Choroid plexus epithelial cell (primary cell): ENCODE data around the gene KCND3.

Source experiments
- DNase-seq: peaks from one replicate; pipeline ENCODE4 v3.0.0-alpha.2; 2010; ENCODE audit warnings: low read depth
- H3K4me3 ChIP-seq: 2 replicates; pipeline ENCODE4 v1.5.1; 2011; ENCODE audit warnings: low read depth, mild to moderate bottlenecking, control low read depth, low read length, moderate library complexity
- CTCF ChIP-seq: conservative IDR thresholded peaks from 2 replicates; pipeline ENCODE4 v1.5.1; 2011; ENCODE audit warnings: low read depth, mild to moderate bottlenecking, control low read depth, inconsistent platforms, low read length, moderate library complexity

The KCND3 gene

DNA sequence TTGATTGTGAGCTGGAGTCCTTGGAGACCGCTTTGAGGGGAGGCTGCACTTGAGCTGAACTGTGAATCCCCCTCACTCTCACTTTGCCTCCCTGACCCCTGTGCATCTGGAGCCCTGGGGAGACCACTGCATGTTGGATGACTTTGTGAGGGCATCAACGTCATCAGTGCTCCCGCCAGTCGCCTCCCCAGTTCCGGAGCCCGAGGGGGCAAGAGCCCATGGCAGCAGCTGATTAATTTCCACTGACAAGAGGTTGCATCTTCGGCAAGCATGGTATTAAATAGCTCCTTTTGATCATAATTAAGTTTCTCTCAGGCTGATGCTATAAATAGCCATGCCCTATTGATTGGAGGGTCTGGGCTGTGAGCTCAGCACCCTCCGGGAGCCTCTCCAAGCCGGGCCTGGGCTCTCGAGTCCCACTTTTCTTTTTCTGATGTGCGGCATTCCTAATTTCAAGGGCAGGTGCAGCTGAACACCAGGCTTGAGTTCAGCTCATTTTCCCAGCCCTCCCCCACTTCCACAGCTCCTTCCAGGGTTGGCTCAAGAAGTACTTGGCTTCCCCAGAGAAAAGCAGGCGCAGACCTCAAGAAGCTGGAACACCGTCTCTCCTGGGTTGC lies 33.2 kb downstream of the KCND3 start:
- no peak overlapping the region for H3K4me3 ChIP-seq
- TF ChIP-seq CTCF = no peak
- no peak for DNase-seq

DNA sequence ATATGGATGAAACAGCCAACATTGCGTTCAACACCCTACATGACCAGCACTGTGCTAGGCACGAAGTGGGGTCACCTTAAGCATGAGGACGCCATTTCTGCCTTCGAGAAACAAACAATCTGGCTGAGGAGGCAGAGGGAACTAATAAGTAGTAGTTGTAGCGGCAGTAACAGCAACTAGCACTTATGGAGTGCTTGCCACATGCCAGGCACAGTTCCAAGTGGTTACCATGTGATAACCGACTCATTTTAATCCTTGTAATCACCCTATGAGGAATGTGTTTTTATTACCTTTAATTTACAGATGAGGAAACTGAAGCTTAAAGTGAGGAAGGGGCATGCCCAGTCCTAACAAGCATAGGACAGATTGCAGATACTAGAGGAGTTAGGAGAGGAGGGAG lies 33.7 kb downstream of the KCND3 start:
- TF ChIP-seq CTCF = no peak
- H3K4me3 ChIP-seq = no peak overlapping the region

GRCh38 chr1:111953797-111954196 lies 35.7 kb downstream of the KCND3 start:
- no peak for TF ChIP-seq CTCF

More for the DNA sequence above, 33.7 kb downstream of the KCND3 start:
- DNase-seq = peak; percentile 7

GRCh38 chr1:111952125-111952657 lies 37.3 kb downstream of the KCND3 start:
- H3K4me3 ChIP-seq = no peak overlapping the region
- TF ChIP-seq CTCF = no peak
- DNase-seq = no peak

More at GRCh38 chr1:111953797-111954196, 35.7 kb downstream of the KCND3 start:
- DNase-seq = no peak
- no peak overlapping the region for H3K4me3 ChIP-seq

DNA sequence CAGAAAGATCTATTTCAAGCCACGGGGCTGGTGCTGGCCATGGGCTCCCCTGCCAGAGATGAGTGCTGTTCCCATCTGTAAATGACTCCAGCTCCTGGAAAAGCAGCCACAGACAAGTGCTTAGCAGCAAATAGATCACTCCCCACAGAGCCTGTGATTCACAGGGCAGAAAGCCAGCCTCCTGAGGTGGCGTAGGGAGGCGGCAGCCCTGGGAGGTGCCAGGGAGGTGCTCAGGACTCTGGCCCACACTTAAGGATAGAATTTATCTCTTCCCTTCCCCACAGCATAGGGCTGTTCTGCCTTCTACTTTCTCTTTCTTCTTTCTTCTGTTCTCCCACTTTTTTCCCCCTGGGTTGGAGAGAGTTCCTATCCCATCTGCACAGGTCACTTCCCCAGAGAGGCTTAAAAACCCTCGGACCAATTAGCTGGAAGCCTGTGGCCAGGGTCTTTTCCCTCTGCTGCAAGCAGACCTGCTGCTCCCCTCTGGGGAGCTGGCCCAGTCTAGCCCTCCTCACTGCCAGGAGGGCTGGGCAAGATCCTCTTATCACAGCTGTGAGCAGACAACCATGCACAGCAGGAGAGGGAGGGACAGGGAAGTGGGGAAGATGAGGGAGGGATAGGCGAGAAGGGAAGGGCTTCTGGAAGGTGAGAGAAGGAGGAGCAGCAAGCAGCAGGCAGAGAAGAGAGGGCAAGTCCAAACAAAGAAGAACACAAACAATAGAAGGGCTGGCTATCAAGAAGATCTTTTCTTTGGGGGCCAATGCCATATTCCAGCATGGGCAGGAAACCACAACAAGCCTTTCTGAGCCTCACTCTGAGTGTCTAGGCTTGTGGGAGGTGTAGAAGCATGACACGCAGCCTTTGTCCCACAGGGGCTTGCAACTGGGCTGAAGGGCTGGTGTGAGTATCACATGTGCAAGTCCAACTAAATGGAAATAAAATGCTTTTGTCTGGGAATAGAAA lies 41.0 kb downstream of the KCND3 start:
- DNase-seq = no peak
- TF ChIP-seq CTCF = no peak
- no peak overlapping the region for H3K4me3 ChIP-seq

DNA sequence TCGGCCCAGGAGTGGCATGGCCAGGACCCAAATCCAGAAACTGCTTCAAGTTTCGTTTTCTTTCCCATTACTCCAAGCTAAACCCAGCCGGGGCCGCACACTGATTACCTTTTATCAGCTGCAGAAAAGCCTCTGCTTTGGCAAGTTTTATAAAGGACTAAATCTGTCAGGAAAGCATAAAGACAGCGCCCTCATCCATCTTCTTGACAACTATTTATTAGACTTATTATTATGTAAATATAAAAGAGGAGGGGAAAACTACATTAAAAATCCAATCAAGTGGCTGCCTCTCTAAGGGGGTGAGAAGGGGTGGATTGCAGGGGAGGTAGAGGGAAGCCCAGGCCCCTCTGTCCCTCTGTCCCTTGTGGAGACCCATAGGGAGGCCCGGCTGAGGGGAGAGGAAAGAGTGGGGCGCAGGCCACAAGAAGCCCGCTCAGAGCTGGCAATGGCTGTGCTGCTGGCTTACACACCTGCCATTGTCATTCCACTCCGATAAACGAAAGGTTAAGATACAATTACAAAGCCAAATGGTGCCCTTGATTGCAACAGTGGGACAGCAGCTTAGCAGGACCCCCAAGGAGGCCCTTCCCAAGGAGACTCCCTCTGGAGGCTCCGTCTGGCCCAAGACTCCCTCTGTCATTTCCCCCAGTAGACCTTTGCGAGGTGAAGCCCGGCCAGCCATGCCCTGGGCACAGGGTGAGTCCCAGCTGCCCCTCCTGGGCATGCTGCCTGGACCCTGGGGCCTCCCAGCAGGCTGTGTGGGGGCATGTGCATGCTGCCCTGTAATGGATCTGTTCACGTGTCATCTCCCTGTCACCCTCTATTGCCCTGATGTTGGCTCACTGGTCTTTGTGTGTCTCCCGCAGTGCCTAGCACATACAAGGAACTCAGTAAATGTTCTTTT lies 45.4 kb downstream of the KCND3 start:
- no peak for TF ChIP-seq CTCF
- no peak overlapping the region for H3K4me3 ChIP-seq
- no peak for DNase-seq
